Caco-2 (cell line): Measurements from ENCODE around the gene SLC6A13. TPM values are rescaled to one million over a fixed set of nuclear protein-coding genes. Genes with fewer than 3 reads are reported as not detected.

Source experiments
- BruUV-seq: library from RNA; stranded (reverse); fragments of 400-500 nt; replicated peaks from 2 replicates; lab custom pipeline; 2021; lab: Mats Ljungman, UMichigan
- CTCF ChIA-PET: fragments of 300-600 bp; sonication (Branson Sonifier 250); formaldehyde crosslinking; loops from one replicate; lab custom pipeline; 2022; ENCODE audit warnings: antibody characterized with exemption; lab: Charles Lee
- POLR2A ChIA-PET: fragments of 300-600 bp; sonication (Branson Sonifier 250); formaldehyde crosslinking; loops from one replicate; lab custom pipeline; 2022; ENCODE audit warnings: antibody characterized with exemption; lab: Charles Lee
- DNase-seq, 2 experiments: peaks; one replicate each; pipeline versions ENCODE4 v3.0.0 to v3.0.0-alpha.2; 2020 to 2022
- H3K27me3 ChIP-seq: replicated peaks from 2 replicates; pipeline ENCODE4 v1.6.0; 2011; ENCODE audit warnings: low read length; ENCODE audit not compliant: control insufficient read depth, insufficient read depth
- H3K36me3 ChIP-seq: 2 replicates; pipeline ENCODE4 v1.5.1; 2011; ENCODE audit warnings: low read length; ENCODE audit not compliant: control insufficient read depth, insufficient read depth
- H3K4me1 ChIP-seq: fragments of 250-450 bp; sonication (Bioruptor Pico); 2 replicates; pipeline ENCODE4 v1.5.1; 2020; ENCODE audit warnings: mild to moderate bottlenecking
- H3K4me3 ChIP-seq: 2 replicates; pipeline ENCODE4 v1.5.1; 2011; ENCODE audit warnings: low read depth, mild to moderate bottlenecking, control low read depth, low read length
- H3K9me3 ChIP-seq: fragments of 250-450 bp; sonication (Bioruptor Pico); 2 replicates; pipeline ENCODE4 v1.5.1; 2020; ENCODE audit warnings: mild to moderate bottlenecking, moderate library complexity
- H3K27ac Mint-ChIP-seq: one replicate; pipeline ENCODE4 v1.8.0; 2022; ENCODE audit warnings: mixed read lengths; ENCODE audit not compliant: unreplicated experiment
- H3K27me3 Mint-ChIP-seq: one replicate; pipeline ENCODE4 v1.8.0; 2022; ENCODE audit warnings: mixed read lengths; ENCODE audit not compliant: insufficient read depth, unreplicated experiment
- H3K36me3 Mint-ChIP-seq: one replicate; pipeline ENCODE4 v1.8.0; 2022; ENCODE audit warnings: mild to moderate bottlenecking, mixed read lengths; ENCODE audit not compliant: insufficient read depth, unreplicated experiment
- H3K4me1 Mint-ChIP-seq: one replicate; pipeline ENCODE4 v1.8.0; 2022; ENCODE audit warnings: low read depth, mixed read lengths; ENCODE audit not compliant: unreplicated experiment
- H3K4me3 Mint-ChIP-seq: one replicate; pipeline ENCODE4 v1.8.0; 2022; ENCODE audit warnings: mild to moderate bottlenecking, moderate library complexity, mixed read lengths; ENCODE audit not compliant: unreplicated experiment
- H3K9me3 Mint-ChIP-seq: one replicate; pipeline ENCODE4 v1.8.0; 2022; ENCODE audit warnings: mixed read lengths; ENCODE audit not compliant: unreplicated experiment
- CTCF ChIP-seq, 2 experiments: fragments of 200-600 bp in 1 of 2; IDR thresholded peaks; 1 replicate in 1 of 2; 2 replicates in 1 of 2; pipeline versions ENCODE4 v1.5.1 to v1.8.0; 2011 to 2022; ENCODE audit warnings: antibody characterized with exemption in 1 of 2, control low read depth in 1 of 2, inconsistent platforms in 1 of 2, low read depth in 1 of 2, low read length in 1 of 2, mild to moderate bottlenecking in 1 of 2, moderate library complexity in 1 of 2; ENCODE audit not compliant: insufficient read depth in 1 of 2, severe bottlenecking in 1 of 2, unreplicated experiment in 1 of 2
- intact Hi-C: fragments of 100-400 bp; cut with micrococcal nuclease; formaldehyde crosslinking; loops from one replicate; pipeline ENCODE4 v1.10.0; 2022; ENCODE audit not compliant: unreplicated experiment
- total RNA-seq: library from RNA; stranded (reverse); gene quantifications from 2 replicates; pipeline ENCODE4 v1.2.3, GENCODE V29; 2022

SLC6A13 gene
- total RNA-seq, 1 experiment from 2014 or later = 1.0 TPM

DNA sequence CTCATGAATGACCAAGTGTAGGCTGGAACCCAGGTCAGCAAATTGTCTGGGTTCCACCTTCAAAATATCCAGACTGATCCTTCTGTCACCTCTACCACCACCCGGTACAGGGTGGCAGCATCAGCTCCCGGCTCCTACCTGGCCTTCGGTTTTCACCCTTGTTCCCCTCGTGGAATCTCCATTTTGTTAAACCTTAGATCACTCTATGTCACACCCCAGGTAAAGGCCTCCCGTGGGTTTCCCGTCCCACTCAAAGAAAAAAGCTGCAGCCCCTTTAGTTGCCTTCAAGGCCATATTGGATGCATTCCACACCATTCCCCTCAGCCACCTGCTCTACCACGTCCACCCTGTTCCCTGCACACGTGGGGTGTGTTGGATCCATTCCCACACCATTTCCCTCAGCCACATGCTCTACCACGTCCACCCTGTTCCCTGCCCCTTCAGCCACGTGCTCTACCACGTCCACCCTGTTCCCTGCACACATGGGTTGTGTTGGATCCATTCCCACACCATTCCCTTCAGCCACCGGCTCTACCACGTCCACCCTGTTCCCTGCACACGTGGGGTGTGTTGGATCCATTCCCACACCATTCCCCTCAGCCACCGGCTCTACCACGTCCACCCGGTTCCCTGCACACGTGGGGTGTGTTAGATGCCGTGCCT lies 23.8 kb downstream of the SLC6A13 start:
- no TSS peak for BruUV-seq
- H3K4me1 ChIP-seq = no peaks in the 10 kb centered on the region
- no peak for TF ChIP-seq CTCF (IDR thresholded peaks at IDR 0.05; ENCODE audit: insufficient read depth in 1 of 2, low read depth in 1 of 2, low read length in 1 of 2, severe bottlenecking in 1 of 2, unreplicated experiment in 1 of 2)
- no peak for DNase-seq
- H3K36me3 ChIP-seq = no peaks in the 10 kb centered on the region
- no peaks in the 10 kb centered on the region for H3K27me3 ChIP-seq
- Mint-ChIP-seq H3K4me1 (no peaks in the 10 kb centered on the region), H3K36me3 (peaks cover 4% of the 10 kb centered on the region), H3K4me3 (no peak overlapping the region), H3K27ac (no peak overlapping the region), H3K9me3 (peaks cover 23% of the 10 kb centered on the region), H3K27me3 (peaks cover 8% of the 10 kb centered on the region)
- H3K4me3 ChIP-seq = no peak overlapping the region
- ChIA-PET CTCF (no interaction called here), POLR2A (no interaction called here)
- intact Hi-C loops = no loop called here
- H3K9me3 ChIP-seq = peaks cover 37% of the 10 kb centered on the region

GRCh38 chr12:238116-238515 lies 24.5 kb downstream of the SLC6A13 start:
- no peak overlapping the region for H3K4me3 ChIP-seq
- no peaks in the 10 kb centered on the region for H3K4me1 Mint-ChIP-seq
- H3K27me3 ChIP-seq = no peaks in the 10 kb centered on the region
- H3K9me3 ChIP-seq = peaks cover 37% of the 10 kb centered on the region
- H3K9me3 Mint-ChIP-seq = peaks cover 23% of the 10 kb centered on the region
- H3K36me3 ChIP-seq = no peaks in the 10 kb centered on the region
- H3K4me3 Mint-ChIP-seq = no peak overlapping the region
- no peak for TF ChIP-seq CTCF (IDR thresholded peaks at IDR 0.05; ENCODE audit: insufficient read depth in 1 of 2, low read depth in 1 of 2, low read length in 1 of 2, severe bottlenecking in 1 of 2, unreplicated experiment in 1 of 2)
- POLR2A ChIA-PET = no interaction called here
- H3K27ac Mint-ChIP-seq = no peak overlapping the region
- H3K27me3 Mint-ChIP-seq = peaks cover 8% of the 10 kb centered on the region
- no peaks in the 10 kb centered on the region for H3K4me1 ChIP-seq
- intact Hi-C loops = no loop called here
- H3K36me3 Mint-ChIP-seq = peaks cover 4% of the 10 kb centered on the region
- CTCF ChIA-PET = no interaction called here
- no peak for DNase-seq
- no TSS peak for BruUV-seq

- Mint-ChIP-seq H3K36me3 (peaks cover 4% of the 10 kb centered on the region), H3K27ac (no peak overlapping the region)
- POLR2A ChIA-PET = no interaction called here
Observed at GRCh38 chr12:237026-237815, 25.4 kb downstream of the SLC6A13 start.

More at GRCh38 chr12:237026-237815, 25.4 kb downstream of the SLC6A13 start:
- no peak overlapping the region for H3K4me3 ChIP-seq
- intact Hi-C loops = no loop called here
- peaks cover 37% of the 10 kb centered on the region for H3K9me3 ChIP-seq
- no TSS peak for BruUV-seq
- no peaks in the 10 kb centered on the region for H3K36me3 ChIP-seq
- no peaks in the 10 kb centered on the region for H3K27me3 ChIP-seq
- peak in 1 of 2 experiments; percentile 38 for DNase-seq
- peaks cover 3% of the 10 kb centered on the region for H3K27me3 Mint-ChIP-seq
- H3K4me1 Mint-ChIP-seq = no peaks in the 10 kb centered on the region
- no peak overlapping the region for H3K4me3 Mint-ChIP-seq
- H3K9me3 Mint-ChIP-seq = peaks cover 17% of the 10 kb centered on the region
- H3K4me1 ChIP-seq = no peaks in the 10 kb centered on the region
- CTCF ChIA-PET = no interaction called here
- no peak for TF ChIP-seq CTCF (IDR thresholded peaks at IDR 0.05; ENCODE audit: insufficient read depth in 1 of 2, low read depth in 1 of 2, low read length in 1 of 2, severe bottlenecking in 1 of 2, unreplicated experiment in 1 of 2)
